ENCODE data around the gene RNF157. TPM values are rescaled to one million over a fixed set of nuclear protein-coding genes. Genes with fewer than 3 reads are reported as not detected.
A peak's percentile ranks its signal among the peaks of the same experiment; 100 is the strongest.
"Not testable (repeated sequence)": the region's sequence is repeated elsewhere in the genome, so short reads cannot be mapped to it uniquely, and the experiment has no call there.

RNF157 gene
- total RNA-seq, 4 donors from 2014 or later = 50.5 to 142 (median 85.3) TPM

GRCh38 chr17:76208120-76208519 is 32.2 kb downstream of the RNF157 start:
- intact Hi-C loops (cut with DNase I; ENCODE audit: low total_unique reads) (no loop called here), in situ Hi-C loops (cut with MboI; ENCODE audit: low sequenced_read_pairs in 4 of 4) (loop anchor here in 1 of 4 donors (5.0 kb wide), 1 partner anchor 44 kb away; no protein-coding TSS in a partner anchor)
- TF ChIP-seq POLR2A (IDR thresholded peaks at IDR 0.05) = no peak
- TF ChIP-seq CTCF (IDR thresholded peaks at IDR 0.05 in 4 of 5, conservative IDR thresholded peaks at IDR 0.05 in 1 of 5) = no peak
- no peak for DNase-seq
- H3K27ac ChIP-seq = peak overlapping the region; percentile 81 to 94 (median 86)
- no peaks in the 10 kb centered on the region for H3K9me3 ChIP-seq
- H3K4me3 ChIP-seq = no peak overlapping the region
- H3K4me1 ChIP-seq = peaks cover 32 to 34% of the 10 kb centered on the region in 2 donors
- H3K27me3 ChIP-seq = no peaks in the 10 kb centered on the region
- ATAC-seq = no peak
- H3K36me3 ChIP-seq = no peaks in the 10 kb centered on the region

GRCh38 chr17:76207275-76208059 is 32.8 kb downstream of the RNF157 start:
- H3K27me3 ChIP-seq = no peaks in the 10 kb centered on the region
- DNase-seq (peak; percentile 78 to 80), ATAC-seq (peak; percentile 99)

GRCh38 chr17:76205542-76206144 is 34.6 kb downstream of the RNF157 start:
- intact Hi-C loops (cut with DNase I; ENCODE audit: low total_unique reads); H3K36me3 ChIP-seq; H3K27me3 ChIP-seq; ATAC-seq; DNase-seq; H3K4me3 ChIP-seq; H3K9me3 ChIP-seq: not testable (repeated sequence)
- Histone ChIP-seq H3K27ac (peak overlapping the region in 2 of 4 donors; percentile 81 to 90), H3K4me1 (peaks cover 42 to 43% of the 10 kb centered on the region in 2 donors)
- in situ Hi-C loops (cut with MboI; ENCODE audit: low sequenced_read_pairs in 4 of 4) = loop anchor here in 1 of 4 donors (5.0 kb wide), 1 partner anchor 47 kb away; no protein-coding TSS in a partner anchor

More at GRCh38 chr17:76207275-76208059, 32.8 kb downstream of the RNF157 start:
- in situ Hi-C loops (cut with MboI; ENCODE audit: low sequenced_read_pairs in 4 of 4) = loop anchor here in 1 of 4 donors (5.0 kb wide), 1 partner anchor 45 kb away; no protein-coding TSS in a partner anchor
- H3K4me3 ChIP-seq = peak overlapping the region in 1 of 4 donors; percentile 16
- H3K9me3 ChIP-seq = no peaks in the 10 kb centered on the region
- peaks cover 33 to 38% of the 10 kb centered on the region in 2 donors for H3K4me1 ChIP-seq
- TF ChIP-seq POLR2A (IDR thresholded peaks at IDR 0.05) (peak in 1 of 2 donors; percentile 13), CTCF (IDR thresholded peaks at IDR 0.05 in 4 of 5, conservative IDR thresholded peaks at IDR 0.05 in 1 of 5) (no peak)
- intact Hi-C loops (cut with DNase I; ENCODE audit: low total_unique reads) = no loop called here
- H3K27ac ChIP-seq = peak overlapping the region; percentile 81 to 94 (median 86)
- H3K36me3 ChIP-seq = no peaks in the 10 kb centered on the region

GRCh38 chr17:76204277-76204676 is 36.0 kb downstream of the RNF157 start:
- in situ Hi-C loops (cut with MboI; ENCODE audit: low sequenced_read_pairs in 4 of 4) = no loop called here
- intact Hi-C loops (cut with DNase I; ENCODE audit: low total_unique reads) = no loop called here
- Histone ChIP-seq H3K27ac (no peak overlapping the region), H3K4me1 (peaks cover 42 to 43% of the 10 kb centered on the region in 2 donors), H3K4me3 (no peak overlapping the region), H3K9me3 (no peaks in the 10 kb centered on the region), H3K27me3 (no peaks in the 10 kb centered on the region), H3K36me3 (no peaks in the 10 kb centered on the region)
- no peak for ATAC-seq
- no peak for TF ChIP-seq POLR2A (IDR thresholded peaks at IDR 0.05)
- no peak for TF ChIP-seq CTCF (IDR thresholded peaks at IDR 0.05 in 4 of 5, conservative IDR thresholded peaks at IDR 0.05 in 1 of 5)
- no peak for DNase-seq

GRCh38 chr17:76200354-76200753 is 39.9 kb downstream of the RNF157 start:
- H3K36me3 ChIP-seq = no peaks in the 10 kb centered on the region
- peaks cover 45 to 54% of the 10 kb centered on the region in 2 donors for H3K4me1 ChIP-seq
- in situ Hi-C loops (cut with MboI; ENCODE audit: low sequenced_read_pairs in 4 of 4) (no loop called here), intact Hi-C loops (cut with DNase I; ENCODE audit: low total_unique reads) (no loop called here)
- H3K4me3 ChIP-seq = no peak overlapping the region
- no peaks in the 10 kb centered on the region for H3K9me3 ChIP-seq
- ATAC-seq = no peak
- TF ChIP-seq POLR2A (IDR thresholded peaks at IDR 0.05) (no peak), CTCF (IDR thresholded peaks at IDR 0.05 in 4 of 5, conservative IDR thresholded peaks at IDR 0.05 in 1 of 5) (no peak)
- no peak overlapping the region for H3K27ac ChIP-seq
- no peaks in the 10 kb centered on the region for H3K27me3 ChIP-seq
- no peak for DNase-seq

Measured in gastrocnemius medialis (tissue), 4 donors.